Measurements from ENCODE around the gene SRL.

- TF ChIP-seq ATF3 (IDR thresholded peaks at IDR 0.05) (no peak), CTCF (IDR thresholded peaks at IDR 0.05; ENCODE audit: low read depth, low read length, missing input control) (no peak), YY1 (IDR thresholded peaks at IDR 0.05) (no peak), SP1 (IDR thresholded peaks at IDR 0.05) (no peak), TAF1 (conservative IDR thresholded peaks at IDR 0.05) (no peak), REST (IDR thresholded peaks at IDR 0.05) (no peak), GABPA (IDR thresholded peaks at IDR 0.05 in 1 of 2, conservative IDR thresholded peaks at IDR 0.05 in 1 of 2) (no peak), MAX (IDR thresholded peaks at IDR 0.05) (no peak), RAD21 (IDR thresholded peaks at IDR 0.05) (no peak), RXRA (IDR thresholded peaks at IDR 0.05) (no peak), JUND (IDR thresholded peaks at IDR 0.05) (no peak), ZBTB33 (IDR thresholded peaks at IDR 0.05) (no peak)
These were observed 39.1 kb downstream of the SRL start for GRCh38 chr16:4202615-4203345.

Measured in liver (tissue), 3 donors.